ENCODE results near the gene SORCS2. TPM values are rescaled to one million over a fixed set of nuclear protein-coding genes. Genes with fewer than 3 reads are reported as not detected.

Gene SORCS2
- total and polyA plus RNA-seq, 2 of the 4 experiments (the other 2 are of a cell fraction) = 0.36 to 0.62 TPM

- Histone ChIP-seq H3K9me1 (ENCODE audit: insufficient read depth, low read length) (no peaks in the 10 kb centered on the region), H4K8ac (ENCODE audit: low read depth in 2 of 2, low read length in 2 of 2) (no peak overlapping the region), H4K5ac (ENCODE audit: low read depth, low read length) (no peak overlapping the region), H3K79me1 (ENCODE audit: low read depth in 1 of 2, low read length in 2 of 2) (no peaks in the 10 kb centered on the region), H3K56ac (ENCODE audit: extremely low read depth, insufficient read depth, low read length) (no peak overlapping the region), H3K4me2 (ENCODE audit: low read depth, low read length) (no peak overlapping the region), H3K27ac (ENCODE audit: insufficient read depth, low read length) (no peak overlapping the region), H3K23ac (ENCODE audit: low read depth, low read length) (no peak overlapping the region), H2BK120ac (ENCODE audit: low read depth, low read length) (no peak overlapping the region), H3K9ac (ENCODE audit: low read depth, low read length) (no peak overlapping the region), H2AK9ac (replicated peaks; ENCODE audit: low read depth, low read length, poor library complexity) (no peak overlapping the region), H2BK5ac (ENCODE audit: low read depth, low read length, poor library complexity, severe bottlenecking) (no peak overlapping the region), H2AFZ (replicated peaks; ENCODE audit: low read length, poor library complexity) (no peak overlapping the region), H3K14ac (replicated peaks; ENCODE audit: low read depth, low read length) (no peak overlapping the region), H4K20me1 (ENCODE audit: insufficient read depth, low read length) (no peaks in the 10 kb centered on the region), H3K27me3 (ENCODE audit: control insufficient read depth, insufficient read depth, low read length) (peaks cover 57% of the 10 kb centered on the region), H3K4ac (ENCODE audit: low read depth, low read length) (no peak overlapping the region), H2BK20ac (ENCODE audit: low read depth, low read length) (no peak overlapping the region), H2BK15ac (ENCODE audit: low read depth, low read length) (no peak overlapping the region), H3K4me3 (ENCODE audit: insufficient read depth, low read depth, low read length) (no peak overlapping the region), H2AK5ac (ENCODE audit: low read depth, low read length) (no peak overlapping the region), H3K9me3 (ENCODE audit: control insufficient read depth, insufficient read depth, low read length) (no peaks in the 10 kb centered on the region), H3K18ac (ENCODE audit: low read depth, low read length) (no peak overlapping the region), H3K4me1 (ENCODE audit: control insufficient read depth, insufficient read depth, low read length) (no peaks in the 10 kb centered on the region), H4K91ac (ENCODE audit: insufficient read depth, low read depth, low read length) (no peak overlapping the region), H3K36me3 (ENCODE audit: control insufficient read depth, insufficient read depth, low read length) (no peaks in the 10 kb centered on the region)
- WGBS, 2 experiments (ENCODE audit: extremely low coverage in 2 of 2, insufficient read length in 1 of 2) = 61% methylated on average over 6 of the region's 18 CpGs; no CpG with 5 or more reads in 1 of the 2 experiments
- in situ Hi-C loops (cut with MboI; ENCODE audit: low sequenced_read_pairs) = no loop called here
- no peak for ATAC-seq (ENCODE audit: low read depth)
- no peak for DNase-seq
- intact Hi-C loops (cut with micrococcal nuclease) = no loop called here
- dilution Hi-C loops (cut with HindIII; ENCODE audit: low sequenced_read_pairs, unreplicated experiment) = no loop called here
- ChIA-PET CTCF (no interaction called here), POLR2A (ENCODE audit: unreplicated experiment) (no interaction called here)
- no TSS peak for BruUV-seq (replicated peaks)
- no peak for TF ChIP-seq RFX5 (IDR thresholded peaks at IDR 0.05; ENCODE audit: low read depth, low read length)
- TF ChIP-seq CHD1 (IDR thresholded peaks at IDR 0.05; ENCODE audit: low read depth, low read length) = no peak
- TF ChIP-seq ELK1 (IDR thresholded peaks at IDR 0.05; ENCODE audit: borderline replicate concordance, low read depth, low read length) = no peak
- no peak for TF ChIP-seq USF2 (IDR thresholded peaks at IDR 0.05; ENCODE audit: low read depth, low read length)
- no peak for TF ChIP-seq MAZ (IDR thresholded peaks at IDR 0.05; ENCODE audit: borderline replicate concordance, low read depth, low read length)
- no peak for TF ChIP-seq MAFK (IDR thresholded peaks at IDR 0.05; ENCODE audit: low read depth, low read length)
- TF ChIP-seq POLR2A (IDR thresholded peaks at IDR 0.05; ENCODE audit: low read depth, low read length) = no peak
- TF ChIP-seq MXI1 (IDR thresholded peaks at IDR 0.05; ENCODE audit: borderline replicate concordance, low read depth, low read length) = no peak
- TF ChIP-seq CEBPB (IDR thresholded peaks at IDR 0.05; ENCODE audit: low read depth, low read length) = no peak
- TF ChIP-seq SMC3 (IDR thresholded peaks at IDR 0.05; ENCODE audit: low read depth, low read length) = no peak
- no peak for TF ChIP-seq BHLHE40 (IDR thresholded peaks at IDR 0.05; ENCODE audit: low read depth, low read length)
- no peak for TF ChIP-seq RAD21 (IDR thresholded peaks at IDR 0.05; ENCODE audit: low read length)
- TF ChIP-seq FOS (IDR thresholded peaks at IDR 0.05; ENCODE audit: low read depth, low read length) = no peak
- no peak for TF ChIP-seq RCOR1 (IDR thresholded peaks at IDR 0.05; ENCODE audit: insufficient replicate concordance, low read length)
- no peak for TF ChIP-seq CTCF (conservative IDR thresholded peaks at IDR 0.05; ENCODE audit: low read depth, low read length)
- no peak for TF ChIP-seq NFE2L2 (IDR thresholded peaks at IDR 0.05; ENCODE audit: low read depth, low read length)
Observed at GRCh38 chr4:7154351-7154981, 37.9 kb upstream of the SORCS2 start.
